HL-60 (cell line): ENCODE data around the gene AKT1.

Source experiments
- CTCF ChIP-seq: IDR thresholded peaks from one replicate; pipeline ENCODE4 v1.5.1; 2011; ENCODE audit warnings: low read length, control low read depth, inconsistent platforms; ENCODE audit not compliant: insufficient read depth
- GABPA ChIP-seq: IDR thresholded peaks from 2 replicates; pipeline ENCODE4 v1.6.1; 2012; ENCODE audit warnings: low read depth
- POLR2AphosphoS5 ChIP-seq: IDR thresholded peaks from 2 replicates; pipeline ENCODE4 v1.6.1; 2012; ENCODE audit warnings: low read depth
- SPI1 ChIP-seq: IDR thresholded peaks from 2 replicates; pipeline ENCODE4 v1.6.1; 2012; ENCODE audit warnings: low read depth, mild to moderate bottlenecking, borderline replicate concordance
- TF ChIP-seq, protein P1 (sequence below): IDR thresholded peaks from 2 replicates; pipeline ENCODE4 v1.6.1; 2012; ENCODE audit warnings: low read depth; ENCODE audit not compliant: insufficient replicate concordance

GRCh38 chr14:104799244-104800014 is 3.9 kb upstream of the AKT1 start:
- no peak for TF ChIP-seq CTCF
- TF ChIP-seq SPI1 = no peak
- no peak for TF ChIP-seq POLR2AphosphoS5
- TF ChIP-seq, protein P1, sequence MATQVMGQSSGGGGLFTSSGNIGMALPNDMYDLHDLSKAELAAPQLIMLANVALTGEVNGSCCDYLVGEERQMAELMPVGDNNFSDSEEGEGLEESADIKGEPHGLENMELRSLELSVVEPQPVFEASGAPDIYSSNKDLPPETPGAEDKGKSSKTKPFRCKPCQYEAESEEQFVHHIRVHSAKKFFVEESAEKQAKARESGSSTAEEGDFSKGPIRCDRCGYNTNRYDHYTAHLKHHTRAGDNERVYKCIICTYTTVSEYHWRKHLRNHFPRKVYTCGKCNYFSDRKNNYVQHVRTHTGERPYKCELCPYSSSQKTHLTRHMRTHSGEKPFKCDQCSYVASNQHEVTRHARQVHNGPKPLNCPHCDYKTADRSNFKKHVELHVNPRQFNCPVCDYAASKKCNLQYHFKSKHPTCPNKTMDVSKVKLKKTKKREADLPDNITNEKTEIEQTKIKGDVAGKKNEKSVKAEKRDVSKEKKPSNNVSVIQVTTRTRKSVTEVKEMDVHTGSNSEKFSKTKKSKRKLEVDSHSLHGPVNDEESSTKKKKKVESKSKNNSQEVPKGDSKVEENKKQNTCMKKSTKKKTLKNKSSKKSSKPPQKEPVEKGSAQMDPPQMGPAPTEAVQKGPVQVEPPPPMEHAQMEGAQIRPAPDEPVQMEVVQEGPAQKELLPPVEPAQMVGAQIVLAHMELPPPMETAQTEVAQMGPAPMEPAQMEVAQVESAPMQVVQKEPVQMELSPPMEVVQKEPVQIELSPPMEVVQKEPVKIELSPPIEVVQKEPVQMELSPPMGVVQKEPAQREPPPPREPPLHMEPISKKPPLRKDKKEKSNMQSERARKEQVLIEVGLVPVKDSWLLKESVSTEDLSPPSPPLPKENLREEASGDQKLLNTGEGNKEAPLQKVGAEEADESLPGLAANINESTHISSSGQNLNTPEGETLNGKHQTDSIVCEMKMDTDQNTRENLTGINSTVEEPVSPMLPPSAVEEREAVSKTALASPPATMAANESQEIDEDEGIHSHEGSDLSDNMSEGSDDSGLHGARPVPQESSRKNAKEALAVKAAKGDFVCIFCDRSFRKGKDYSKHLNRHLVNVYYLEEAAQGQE = no peak
- no peak for TF ChIP-seq GABPA
